Natural killer cell (primary cell): ENCODE results near the gene GPALPP1. TPM values are rescaled to one million over a fixed set of nuclear protein-coding genes. Genes with fewer than 3 reads are reported as not detected.

Experiments used
- ATAC-seq, 3 donors: fragments of 150-1000 bp in 2 of 3; fragments of 200-7000 bp in 1 of 3; cut with Tn5 transposase; 1 replicate in 1 of 3; 2 replicates in 2 of 3; pipeline ENCODE4 v1.10.0; 2021; ENCODE audit warnings: mild to moderate bottlenecking in 2 of 3, moderate library complexity in 2 of 3
- DNase-seq, 2 donors: peaks; one replicate each; pipeline versions ENCODE4 v3.0.0 to v3.0.0-alpha.2; 2013 to 2021; ENCODE audit warnings: mixed read lengths in 1 of 2
- H3K27ac ChIP-seq: one replicate; pipeline ENCODE4 v1.5.1; 2013; ENCODE audit warnings: mild to moderate bottlenecking, low read length
- H3K27me3 ChIP-seq: one replicate; pipeline ENCODE4 v1.6.1; 2013; ENCODE audit warnings: low read length; ENCODE audit not compliant: control insufficient read depth, insufficient read depth
- H3K36me3 ChIP-seq: one replicate; pipeline ENCODE4 v1.6.1; 2013; ENCODE audit warnings: low read length; ENCODE audit not compliant: control insufficient read depth, insufficient read depth
- H3K4me1 ChIP-seq: one replicate; pipeline ENCODE4 v1.6.1; 2013; ENCODE audit warnings: low read length; ENCODE audit not compliant: control insufficient read depth, insufficient read depth
- H3K4me3 ChIP-seq: one replicate; pipeline ENCODE4 v1.5.1; 2013; ENCODE audit warnings: low read length
- H3K9me3 ChIP-seq: one replicate; pipeline ENCODE4 v1.6.1; 2013; ENCODE audit warnings: low read length; ENCODE audit not compliant: control insufficient read depth, insufficient read depth
- H3K27ac Mint-ChIP-seq, 2 donors: one replicate each; pipeline ENCODE4 v1.8.0; 2022; ENCODE audit warnings: mild to moderate bottlenecking in 2 of 2, mixed read lengths in 2 of 2, moderate library complexity in 1 of 2
- H3K27me3 Mint-ChIP-seq, 2 donors: one replicate each; pipeline ENCODE4 v1.8.0; 2022; ENCODE audit warnings: low read depth in 2 of 2, mixed read lengths in 2 of 2
- H3K36me3 Mint-ChIP-seq: one replicate; pipeline ENCODE4 v1.8.0; 2022; ENCODE audit warnings: mixed read lengths
- H3K4me1 Mint-ChIP-seq, 2 donors: one replicate each; pipeline ENCODE4 v1.8.0; 2022; ENCODE audit warnings: mixed read lengths in 2 of 2
- H3K4me3 Mint-ChIP-seq: one replicate; pipeline ENCODE4 v1.8.0; 2022; ENCODE audit warnings: mild to moderate bottlenecking, moderate library complexity, mixed read lengths
- H3K9me3 Mint-ChIP-seq, 2 donors: one replicate each; pipeline ENCODE4 v1.8.0; 2022; ENCODE audit warnings: mixed read lengths in 2 of 2
- WGBS: methylation state at CpG from one replicate; pipeline ENCODE4 v1.1.7; 2013; ENCODE audit warnings: missing lambda C conversion rate; ENCODE audit not compliant: insufficient coverage; 5-methylcytosine and 5-hydroxymethylcytosine counted together
- intact Hi-C: fragments of 100-400 bp; cut with micrococcal nuclease; formaldehyde crosslinking; loops from one replicate; pipeline ENCODE4 v1.14.2; 2022
- total RNA-seq, 4 donors: library from RNA; stranded (reverse); fragments of 120-200 nt in 1 of 4; gene quantifications; one replicate each; pipeline versions ENCODE4 v1.2.3 to v1.2.4, GENCODE V29; 2013 to 2022
- TF ChIP-seq, protein P1 (sequence below): fragments of 200-600 bp; IDR thresholded peaks from one replicate; pipeline ENCODE4 v1.8.0; 2022; ENCODE audit warnings: antibody characterized with exemption

The GPALPP1 gene
- total RNA-seq, 3 donors from 2014 or later (not counting 1 experiment from before 2014, with no cell fraction given), result 32.4 to 36.6 (median 36.0) TPM

DNA sequence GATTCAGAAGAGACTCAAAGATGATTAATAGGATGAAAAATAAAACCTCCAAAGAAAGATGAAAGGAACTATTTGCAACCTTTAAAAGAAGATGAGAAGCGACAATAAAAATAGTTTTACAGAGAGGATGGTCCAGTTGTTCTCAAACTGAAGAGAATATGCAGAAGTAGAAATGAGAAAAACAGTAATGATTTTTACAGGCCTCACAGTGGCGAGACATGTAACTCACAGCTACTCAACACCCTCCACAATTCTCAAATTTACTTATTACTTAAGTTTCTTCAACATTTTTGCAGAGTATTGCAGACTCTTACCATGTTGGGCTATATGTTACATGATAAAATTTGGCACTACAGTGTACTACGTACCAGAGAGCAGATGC lies 20.9 kb upstream of the GPALPP1 start:
- Mint-ChIP-seq H3K36me3 (peaks cover 29% of the 10 kb centered on the region), H3K4me1 (no peaks in the 10 kb centered on the region), H3K9me3 (no peaks in the 10 kb centered on the region), H3K4me3 (no peak overlapping the region), H3K27me3 (no peaks in the 10 kb centered on the region), H3K27ac (no peak overlapping the region)
- Histone ChIP-seq H3K36me3 (peaks cover 23% of the 10 kb centered on the region), H3K27ac (no peak overlapping the region), H3K4me3 (no peak overlapping the region), H3K4me1 (no peaks in the 10 kb centered on the region), H3K9me3 (no peaks in the 10 kb centered on the region), H3K27me3 (no peaks in the 10 kb centered on the region)
- intact Hi-C loops, result no loop called here
- ATAC-seq (no peak), DNase-seq (no peak)
- WGBS, result 89% methylated on average over 2 of the region's 3 CpGs
- TF ChIP-seq, protein P1, sequence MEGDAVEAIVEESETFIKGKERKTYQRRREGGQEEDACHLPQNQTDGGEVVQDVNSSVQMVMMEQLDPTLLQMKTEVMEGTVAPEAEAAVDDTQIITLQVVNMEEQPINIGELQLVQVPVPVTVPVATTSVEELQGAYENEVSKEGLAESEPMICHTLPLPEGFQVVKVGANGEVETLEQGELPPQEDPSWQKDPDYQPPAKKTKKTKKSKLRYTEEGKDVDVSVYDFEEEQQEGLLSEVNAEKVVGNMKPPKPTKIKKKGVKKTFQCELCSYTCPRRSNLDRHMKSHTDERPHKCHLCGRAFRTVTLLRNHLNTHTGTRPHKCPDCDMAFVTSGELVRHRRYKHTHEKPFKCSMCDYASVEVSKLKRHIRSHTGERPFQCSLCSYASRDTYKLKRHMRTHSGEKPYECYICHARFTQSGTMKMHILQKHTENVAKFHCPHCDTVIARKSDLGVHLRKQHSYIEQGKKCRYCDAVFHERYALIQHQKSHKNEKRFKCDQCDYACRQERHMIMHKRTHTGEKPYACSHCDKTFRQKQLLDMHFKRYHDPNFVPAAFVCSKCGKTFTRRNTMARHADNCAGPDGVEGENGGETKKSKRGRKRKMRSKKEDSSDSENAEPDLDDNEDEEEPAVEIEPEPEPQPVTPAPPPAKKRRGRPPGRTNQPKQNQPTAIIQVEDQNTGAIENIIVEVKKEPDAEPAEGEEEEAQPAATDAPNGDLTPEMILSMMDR, result no peak

DNA sequence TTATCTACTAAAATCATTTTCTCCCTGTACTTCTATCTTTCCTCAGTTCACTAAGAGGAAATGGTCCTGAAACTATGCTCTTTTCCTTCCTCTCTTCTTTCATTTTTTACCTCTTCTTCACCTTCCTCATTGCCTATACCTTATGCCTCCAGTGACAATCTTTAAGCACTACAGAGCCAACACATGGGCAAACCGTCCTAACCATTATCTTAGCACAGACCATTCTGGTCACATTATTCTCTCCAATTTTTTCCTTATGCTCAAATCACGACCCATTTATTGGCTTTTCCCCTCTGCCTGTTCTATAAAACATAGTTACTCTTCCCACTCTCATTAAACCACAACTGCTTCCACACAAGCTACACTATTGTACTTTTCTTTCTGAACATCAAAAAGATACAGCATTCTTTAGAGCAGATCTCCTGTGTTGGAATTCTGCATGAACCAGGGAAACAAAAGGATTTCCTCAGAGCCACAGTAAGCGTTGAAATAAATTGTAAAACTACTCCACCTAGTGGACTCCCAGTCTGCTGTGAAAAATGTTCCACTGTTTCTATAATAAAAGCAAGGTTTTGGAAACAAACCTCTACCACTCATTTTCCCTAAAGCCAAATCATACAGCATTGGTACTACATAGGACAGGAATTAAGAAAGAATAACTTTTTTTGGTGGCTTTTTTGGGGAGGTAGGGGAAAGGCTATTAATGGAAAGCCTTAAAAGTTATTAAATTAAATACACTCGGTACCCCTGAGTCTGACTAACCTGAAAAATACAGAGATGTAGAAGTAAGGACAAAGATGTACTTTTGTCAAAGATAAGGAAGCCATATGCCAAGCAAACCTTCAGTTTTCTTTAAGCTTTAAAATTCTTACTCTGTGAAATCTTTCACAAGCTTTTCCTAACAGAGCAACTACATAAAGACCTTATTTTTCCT lies 19.5 kb upstream of the GPALPP1 start:
- Mint-ChIP-seq H3K4me1 (no peaks in the 10 kb centered on the region), H3K9me3 (no peaks in the 10 kb centered on the region), H3K4me3 (no peak overlapping the region), H3K36me3 (peaks cover 15% of the 10 kb centered on the region), H3K27ac (no peak overlapping the region), H3K27me3 (no peaks in the 10 kb centered on the region)
- Histone ChIP-seq H3K27me3 (no peaks in the 10 kb centered on the region), H3K4me1 (no peaks in the 10 kb centered on the region), H3K36me3 (peaks cover 9% of the 10 kb centered on the region), H3K27ac (no peak overlapping the region), H3K9me3 (no peaks in the 10 kb centered on the region), H3K4me3 (no peak overlapping the region)
- DNase-seq (peak in 1 of 2 donors; percentile 52), ATAC-seq (peak in 1 of 3 donors; percentile 34)
- TF ChIP-seq, protein P1, result peak; percentile 77
- 70% methylated on average over 4 of the region's 4 CpGs for WGBS
- intact Hi-C loops, result loop anchor here (1.0 to 5.0 kb wide), 2 partner anchors 487 to 1063 kb away; no protein-coding TSS in a partner anchor

DNA sequence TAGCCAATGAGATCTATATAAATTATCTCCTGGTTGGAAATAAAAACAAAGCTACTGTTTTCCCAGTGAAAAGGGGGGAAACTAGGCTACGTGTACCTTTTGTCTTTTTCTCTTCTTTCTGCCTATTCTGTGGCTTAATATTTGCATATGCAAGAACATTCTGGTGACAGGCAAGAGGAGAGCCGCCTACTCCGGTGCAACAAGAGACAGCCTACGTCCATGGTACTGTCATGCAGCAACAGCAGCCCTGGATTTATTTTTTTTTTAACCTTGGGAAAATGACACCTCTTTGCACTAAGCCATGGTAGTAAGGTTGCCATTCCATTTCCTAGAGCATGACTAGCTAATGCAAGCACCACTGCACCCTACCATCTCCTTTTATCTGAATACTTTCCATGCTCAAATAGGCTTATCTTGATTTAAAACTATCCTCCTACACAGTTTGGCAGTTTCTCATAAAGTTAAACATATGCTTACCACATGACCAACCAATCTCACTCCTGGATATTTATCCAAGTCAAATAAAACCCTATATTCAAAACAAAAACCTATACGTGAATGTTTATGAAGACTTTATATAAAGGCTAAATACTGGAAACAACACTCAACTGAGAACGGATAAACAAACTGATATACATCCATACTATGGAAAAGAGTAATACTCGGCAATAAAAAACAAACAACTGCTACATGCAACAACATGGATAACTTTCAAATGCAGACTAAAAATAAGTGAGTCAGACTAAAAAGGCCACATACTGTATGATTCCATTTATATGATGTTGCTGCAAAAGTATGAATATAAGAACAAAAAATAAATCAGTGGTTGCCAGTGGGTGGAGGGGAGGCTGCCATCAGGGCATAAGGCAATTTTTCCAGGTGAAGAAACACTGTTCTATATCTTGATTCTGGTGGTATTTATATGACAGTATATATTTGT lies 17.4 kb upstream of the GPALPP1 start:
- Mint-ChIP-seq H3K27ac (no peak overlapping the region), H3K27me3 (no peaks in the 10 kb centered on the region), H3K4me1 (no peaks in the 10 kb centered on the region), H3K4me3 (no peak overlapping the region), H3K9me3 (no peaks in the 10 kb centered on the region), H3K36me3 (peaks cover 9% of the 10 kb centered on the region)
- intact Hi-C loops, result loop anchor here (5.0 kb wide), 1 partner anchor 1065 kb away; no protein-coding TSS in a partner anchor
- no peak for ATAC-seq
- no peak for DNase-seq
- Histone ChIP-seq H3K27ac (no peak overlapping the region), H3K4me1 (no peaks in the 10 kb centered on the region), H3K27me3 (no peaks in the 10 kb centered on the region), H3K9me3 (no peaks in the 10 kb centered on the region), H3K36me3 (peaks cover 9% of the 10 kb centered on the region), H3K4me3 (no peak overlapping the region)
- TF ChIP-seq, protein P1, result no peak
- 82% methylated on average over 5 of the region's 7 CpGs for WGBS
